Subcutaneous adipose tissue (tissue), 4 donors: ENCODE measurements around the gene HDLBP. TPM values are rescaled to one million over a fixed set of nuclear protein-coding genes. Genes with fewer than 3 reads are reported as not detected.

Experiments
- total RNA-seq, 4 donors: library from RNA; depleted of rRNA; stranded (reverse); fragments of >200 nt; gene quantifications; one replicate each; pipeline ENCODE4 v1.1.0, GENCODE V29; 2016
- TF ChIP-seq, protein P1 (sequence below): fragments of 450-650 bp; IDR thresholded peaks from one replicate; pipeline ENCODE4 v1.5.1; 2016; ENCODE audit warnings: low read depth, mild to moderate bottlenecking, control low read depth, antibody characterized with exemption, moderate library complexity

HDLBP gene
- total RNA-seq, 4 donors from 2014 or later, result 306 to 581 (median 503) TPM

DNA sequence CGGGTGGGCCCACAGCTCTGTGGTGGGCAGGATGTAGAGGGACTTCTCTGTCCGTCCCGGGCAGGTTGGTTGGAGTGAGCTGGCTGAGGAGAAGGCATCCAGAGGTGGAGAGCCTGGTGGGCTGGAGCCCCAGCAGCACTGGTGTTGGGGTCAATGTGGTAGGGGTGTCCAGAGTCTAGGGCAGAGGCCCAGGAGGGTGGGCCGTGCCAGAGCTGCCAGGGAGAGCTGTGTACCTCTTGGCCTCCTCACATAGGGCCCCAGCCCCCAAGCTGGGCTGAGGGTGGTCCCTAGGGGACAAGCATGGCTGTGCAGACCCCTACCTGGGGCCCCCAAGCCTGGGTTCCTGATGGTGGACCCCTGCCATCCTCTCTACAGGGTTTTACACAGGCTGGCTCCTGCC is 111.0 kb downstream of the HDLBP start:
- TF ChIP-seq, protein P1, sequence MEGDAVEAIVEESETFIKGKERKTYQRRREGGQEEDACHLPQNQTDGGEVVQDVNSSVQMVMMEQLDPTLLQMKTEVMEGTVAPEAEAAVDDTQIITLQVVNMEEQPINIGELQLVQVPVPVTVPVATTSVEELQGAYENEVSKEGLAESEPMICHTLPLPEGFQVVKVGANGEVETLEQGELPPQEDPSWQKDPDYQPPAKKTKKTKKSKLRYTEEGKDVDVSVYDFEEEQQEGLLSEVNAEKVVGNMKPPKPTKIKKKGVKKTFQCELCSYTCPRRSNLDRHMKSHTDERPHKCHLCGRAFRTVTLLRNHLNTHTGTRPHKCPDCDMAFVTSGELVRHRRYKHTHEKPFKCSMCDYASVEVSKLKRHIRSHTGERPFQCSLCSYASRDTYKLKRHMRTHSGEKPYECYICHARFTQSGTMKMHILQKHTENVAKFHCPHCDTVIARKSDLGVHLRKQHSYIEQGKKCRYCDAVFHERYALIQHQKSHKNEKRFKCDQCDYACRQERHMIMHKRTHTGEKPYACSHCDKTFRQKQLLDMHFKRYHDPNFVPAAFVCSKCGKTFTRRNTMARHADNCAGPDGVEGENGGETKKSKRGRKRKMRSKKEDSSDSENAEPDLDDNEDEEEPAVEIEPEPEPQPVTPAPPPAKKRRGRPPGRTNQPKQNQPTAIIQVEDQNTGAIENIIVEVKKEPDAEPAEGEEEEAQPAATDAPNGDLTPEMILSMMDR, result no peak

DNA sequence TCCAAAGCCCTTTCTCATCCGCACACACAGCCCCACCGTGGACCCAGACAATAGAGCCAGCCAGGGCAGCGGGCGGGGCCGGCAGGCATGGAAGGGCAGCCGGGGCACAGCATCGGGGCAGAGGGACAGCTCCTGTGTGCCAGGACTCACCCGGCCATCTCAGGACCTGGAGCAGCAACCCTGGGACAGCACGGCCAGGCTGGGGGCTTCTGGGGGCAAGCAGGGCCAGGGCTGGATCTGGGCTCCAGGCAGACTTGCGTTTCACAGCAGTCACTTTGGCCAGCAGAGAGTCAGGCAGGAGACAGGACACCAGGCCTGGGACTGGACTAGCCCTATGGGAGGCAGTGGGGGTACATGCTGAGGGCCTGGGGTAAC is 111.5 kb downstream of the HDLBP start:
- TF ChIP-seq, protein P1, result no peak

DNA sequence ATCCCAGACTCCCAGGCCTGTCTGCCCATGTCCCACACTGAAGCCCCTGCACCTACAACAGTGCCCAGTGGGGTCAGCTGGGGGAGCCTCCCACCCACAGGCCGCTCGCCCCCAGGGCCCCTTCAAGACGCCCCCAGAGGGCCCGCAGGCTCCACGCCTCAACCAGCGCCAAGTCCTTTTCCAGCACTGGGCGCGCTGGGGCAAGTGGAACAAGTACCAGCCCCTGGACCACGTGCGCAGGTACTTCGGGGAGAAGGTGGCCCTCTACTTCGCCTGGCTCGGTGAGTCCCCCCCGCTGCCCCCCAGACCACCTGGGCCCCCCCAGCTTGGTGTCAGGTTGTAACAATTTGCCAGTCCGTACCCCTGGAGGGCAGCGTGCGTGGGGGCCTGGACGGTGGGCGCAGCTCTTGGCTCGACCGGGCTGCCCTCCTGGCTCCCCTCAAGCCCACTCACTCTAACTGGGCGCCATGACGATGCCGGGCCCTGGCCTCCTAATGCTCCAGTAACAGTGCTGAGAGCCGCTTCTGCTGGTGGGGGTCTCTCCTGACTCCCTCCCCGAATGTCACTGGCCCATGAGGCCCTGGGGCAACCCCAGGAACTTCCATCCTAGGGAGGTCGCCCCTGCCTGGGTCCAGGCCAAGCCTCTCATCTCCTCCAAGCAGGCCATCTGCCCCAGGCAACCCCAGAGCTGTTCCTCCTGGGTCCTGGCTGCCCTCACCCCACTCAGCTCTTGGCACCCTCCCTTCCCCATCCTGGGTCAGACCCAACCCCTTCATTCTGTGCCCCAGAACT is 112.1 kb downstream of the HDLBP start:
- TF ChIP-seq, protein P1, result no peak

DNA sequence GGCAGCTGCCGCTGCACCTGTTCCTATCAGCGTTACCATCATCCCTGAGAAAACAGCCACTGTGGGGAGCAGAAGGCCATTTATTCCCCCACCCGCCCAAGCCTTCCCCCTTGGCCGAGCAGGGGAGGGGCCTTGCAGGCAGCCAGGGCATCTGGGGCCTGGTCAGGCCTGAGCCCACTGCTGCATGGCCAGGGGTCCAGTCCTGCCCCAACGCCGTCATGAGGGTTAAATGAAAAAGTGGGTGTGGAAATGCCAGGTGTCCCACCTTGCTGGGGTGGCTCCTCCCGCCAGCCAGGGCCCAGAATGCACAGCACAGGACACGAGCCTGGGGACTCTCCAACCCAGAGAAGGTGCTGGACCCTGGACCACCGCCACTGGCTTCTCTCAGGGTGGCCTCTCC is 112.8 kb downstream of the HDLBP start:
- TF ChIP-seq, protein P1, result no peak

DNA sequence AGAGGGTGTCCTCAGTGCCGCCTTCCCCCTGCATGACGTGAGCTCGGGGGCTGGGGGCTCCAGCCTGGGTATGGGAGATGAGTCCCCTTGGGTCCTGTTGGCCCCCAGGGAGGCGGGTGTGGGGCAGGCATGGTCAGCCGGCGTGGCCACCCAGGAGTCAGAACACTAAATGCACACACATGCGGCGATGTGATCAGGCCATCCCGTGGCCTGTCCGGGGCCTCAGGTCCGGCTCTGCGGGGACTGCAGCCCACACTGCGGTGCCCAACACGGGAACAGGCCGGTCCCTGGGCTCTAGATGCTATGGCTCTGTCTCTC is 113.2 kb downstream of the HDLBP start:
- TF ChIP-seq, protein P1, result no peak

DNA sequence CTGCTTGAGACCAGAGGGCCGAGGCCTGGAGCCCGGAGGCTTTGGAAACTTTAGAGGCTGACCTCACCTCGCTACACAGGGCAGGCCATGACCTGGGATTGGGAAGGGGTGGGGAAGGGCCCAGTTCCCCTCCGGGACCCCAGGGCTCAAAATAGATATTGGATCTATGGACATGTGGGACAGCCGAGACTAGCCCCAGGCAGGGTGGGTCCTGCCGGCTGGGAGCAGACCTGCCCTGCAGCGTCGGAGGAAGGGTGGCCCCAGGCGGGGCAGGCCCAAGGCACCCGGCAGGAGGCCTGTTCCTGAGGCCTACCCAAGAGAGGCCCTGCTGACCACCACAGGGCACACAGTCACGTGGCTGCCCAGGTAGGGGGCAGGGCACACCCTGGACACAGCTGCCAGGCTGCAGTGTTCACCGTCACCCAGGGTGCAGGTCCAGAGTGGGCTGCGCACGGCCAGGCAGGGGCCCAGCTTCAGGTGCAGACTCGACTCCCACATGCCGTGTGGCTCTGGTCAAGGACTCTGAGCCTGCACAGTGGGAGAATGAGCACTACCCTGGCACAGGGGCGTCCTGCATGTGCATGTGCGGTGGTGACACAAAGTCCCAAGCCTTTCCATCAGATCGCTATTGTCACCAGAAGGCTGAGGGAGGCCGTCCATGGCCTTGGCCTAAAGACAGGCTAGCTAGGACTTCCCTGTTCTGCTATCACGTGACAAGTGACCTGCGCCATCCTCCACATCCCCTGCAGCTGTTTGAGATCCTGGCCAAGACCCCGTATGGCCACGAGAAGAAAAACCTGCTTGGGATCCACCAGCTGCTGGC is 113.8 kb downstream of the HDLBP start:
- TF ChIP-seq, protein P1, result no peak

DNA sequence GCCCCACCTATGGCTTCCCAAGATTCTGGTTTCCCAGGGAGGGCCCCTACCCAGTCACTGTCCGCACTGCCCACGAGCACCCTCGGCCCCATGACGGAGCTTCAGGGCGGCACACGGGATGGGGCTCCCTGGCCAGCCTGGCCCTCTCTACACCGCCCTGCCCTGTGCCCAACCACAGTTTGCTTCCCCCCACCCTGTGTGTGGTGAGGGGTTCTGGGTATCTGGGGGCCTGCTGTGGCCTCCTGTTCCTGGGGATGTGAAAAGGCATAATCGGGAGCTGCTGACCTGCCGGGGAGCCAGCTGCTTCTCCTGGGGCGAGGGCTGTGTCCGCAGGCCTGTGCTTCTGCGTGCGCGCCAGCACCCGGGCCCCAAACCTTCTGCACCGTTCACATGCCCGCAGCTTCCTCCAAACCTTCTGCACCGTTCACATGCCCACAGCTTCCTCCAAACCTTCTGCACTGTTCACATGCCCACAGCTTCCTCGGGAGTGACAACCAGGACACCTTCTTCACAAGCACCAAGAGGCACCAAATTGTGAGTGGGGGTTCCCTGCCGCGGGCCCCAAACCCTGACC is 114.6 kb downstream of the HDLBP start:
- TF ChIP-seq, protein P1, result no peak
